Mesothelial cell of epicardium (in vitro differentiated cells): ENCODE measurements around the gene ZC3H7A. TPM values are rescaled to one million over a fixed set of nuclear protein-coding genes. Genes with fewer than 3 reads are reported as not detected.

Experiments used
- DNase-seq, 2 experiments: peaks; one replicate each; pipeline ENCODE4 v3.0.0; 2021; ENCODE audit warnings: low spot score in 2 of 2; ENCODE audit not compliant: unreplicated experiment in 2 of 2
- H3K27ac Mint-ChIP-seq: 2 replicates; pipeline ENCODE4 v1.8.0; 2021; ENCODE audit warnings: mixed read lengths
- H3K27me3 Mint-ChIP-seq: 2 replicates; pipeline ENCODE4 v1.8.0; 2021; ENCODE audit warnings: low read depth, mixed read lengths
- H3K36me3 Mint-ChIP-seq: 2 replicates; pipeline ENCODE4 v1.8.0; 2021; ENCODE audit warnings: mixed read lengths
- H3K4me1 Mint-ChIP-seq: 2 replicates; pipeline ENCODE4 v1.8.0; 2021; ENCODE audit warnings: mixed read lengths
- H3K4me3 Mint-ChIP-seq: 2 replicates; pipeline ENCODE4 v1.8.0; 2021; ENCODE audit warnings: mild to moderate bottlenecking, moderate library complexity, mixed read lengths
- H3K9me3 Mint-ChIP-seq: 2 replicates; pipeline ENCODE4 v1.8.0; 2021; ENCODE audit warnings: mixed read lengths
- total RNA-seq: library from RNA; stranded (reverse); gene quantifications from 3 replicates; pipeline ENCODE4 v1.2.1, GENCODE V29; 2021
- TF ChIP-seq, protein P1 (sequence below): fragments of 200-600 bp; sonication (generic); IDR thresholded peaks from one replicate; pipeline ENCODE4 v1.5.0; 2021; ENCODE audit warnings: antibody characterized with exemption; ENCODE audit not compliant: unreplicated experiment

Gene ZC3H7A
- total RNA-seq, 1 donor from 2014 or later, result 66.7 TPM

DNA sequence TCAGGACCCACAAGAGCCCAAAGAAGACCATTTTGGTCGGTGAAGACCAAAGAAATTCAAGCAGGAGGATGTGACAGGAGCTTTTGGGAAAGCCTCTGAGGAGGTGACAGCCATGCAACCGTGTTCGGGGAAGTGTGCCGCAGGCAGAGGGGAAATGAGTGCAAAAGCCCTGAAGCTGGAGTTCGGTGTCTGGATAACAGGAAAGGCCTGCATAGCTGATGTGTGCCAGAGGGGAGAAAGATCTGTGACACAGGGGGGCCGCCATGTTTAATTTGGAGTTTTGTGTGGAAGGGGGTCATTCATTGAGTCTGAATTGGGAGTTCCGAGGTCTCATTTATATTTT lies 870 bp upstream of the ZC3H7A start:
- no peaks in the 10 kb centered on the region for H3K27me3 Mint-ChIP-seq
- H3K36me3 Mint-ChIP-seq, result no peaks in the 10 kb centered on the region
- DNase-seq, result peak in 1 of 2 experiments; percentile 47
- peak overlapping the region; percentile 82 for H3K4me3 Mint-ChIP-seq
- no peaks in the 10 kb centered on the region for H3K9me3 Mint-ChIP-seq
- H3K4me1 Mint-ChIP-seq, result peaks cover 57% of the 10 kb centered on the region
- peak overlapping the region; percentile 95 for H3K27ac Mint-ChIP-seq
- TF ChIP-seq, protein P1, sequence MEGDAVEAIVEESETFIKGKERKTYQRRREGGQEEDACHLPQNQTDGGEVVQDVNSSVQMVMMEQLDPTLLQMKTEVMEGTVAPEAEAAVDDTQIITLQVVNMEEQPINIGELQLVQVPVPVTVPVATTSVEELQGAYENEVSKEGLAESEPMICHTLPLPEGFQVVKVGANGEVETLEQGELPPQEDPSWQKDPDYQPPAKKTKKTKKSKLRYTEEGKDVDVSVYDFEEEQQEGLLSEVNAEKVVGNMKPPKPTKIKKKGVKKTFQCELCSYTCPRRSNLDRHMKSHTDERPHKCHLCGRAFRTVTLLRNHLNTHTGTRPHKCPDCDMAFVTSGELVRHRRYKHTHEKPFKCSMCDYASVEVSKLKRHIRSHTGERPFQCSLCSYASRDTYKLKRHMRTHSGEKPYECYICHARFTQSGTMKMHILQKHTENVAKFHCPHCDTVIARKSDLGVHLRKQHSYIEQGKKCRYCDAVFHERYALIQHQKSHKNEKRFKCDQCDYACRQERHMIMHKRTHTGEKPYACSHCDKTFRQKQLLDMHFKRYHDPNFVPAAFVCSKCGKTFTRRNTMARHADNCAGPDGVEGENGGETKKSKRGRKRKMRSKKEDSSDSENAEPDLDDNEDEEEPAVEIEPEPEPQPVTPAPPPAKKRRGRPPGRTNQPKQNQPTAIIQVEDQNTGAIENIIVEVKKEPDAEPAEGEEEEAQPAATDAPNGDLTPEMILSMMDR, result no peak

DNA sequence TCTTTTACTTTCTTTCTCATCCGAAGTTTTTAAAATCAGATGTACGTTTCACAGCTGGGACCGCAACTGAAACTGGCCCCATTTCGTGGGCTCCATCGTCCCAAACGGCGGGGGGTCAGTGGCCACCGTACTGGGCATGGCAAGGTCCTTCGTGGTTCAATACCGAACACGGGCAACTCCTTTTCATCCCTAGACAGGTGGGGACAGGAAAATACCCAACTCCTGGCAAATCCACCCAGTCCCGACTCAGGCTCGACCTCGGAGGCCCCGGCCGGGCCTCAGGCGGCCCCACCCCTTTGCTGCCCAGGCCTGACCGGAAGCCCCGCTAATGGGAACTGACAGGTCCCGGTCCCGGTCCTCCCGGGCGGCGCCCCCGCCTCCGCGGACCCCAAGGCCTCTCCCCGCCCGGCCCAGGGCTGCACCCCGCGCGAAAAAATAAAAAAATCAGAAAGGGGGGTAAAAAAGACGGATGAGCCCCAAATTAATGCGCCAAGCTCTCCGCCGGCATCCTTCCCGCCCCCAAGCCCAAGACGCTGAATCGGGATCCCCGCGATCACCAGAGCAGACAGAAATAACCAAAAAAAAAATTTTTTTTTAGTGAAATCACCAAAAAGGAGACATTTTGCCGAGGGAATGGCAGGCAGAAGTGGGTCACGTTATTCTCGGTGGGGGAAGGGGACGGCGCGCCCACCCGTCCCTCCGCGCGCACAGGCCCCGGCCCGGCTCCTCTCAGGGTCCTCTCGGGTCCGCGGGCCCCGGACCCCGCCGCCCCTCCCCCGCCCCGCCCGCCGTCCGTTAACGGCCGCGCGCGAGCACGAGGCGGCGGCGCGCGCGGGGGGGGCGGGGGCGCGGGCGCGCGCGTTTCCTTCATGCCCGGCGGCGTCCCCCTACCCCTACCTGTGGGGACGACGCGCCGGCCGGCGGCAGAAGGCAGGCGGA lies 562 bp downstream of the ZC3H7A start:
- H3K4me1 Mint-ChIP-seq, result peaks cover 67% of the 10 kb centered on the region
- DNase-seq, result peak in 1 of 2 experiments; percentile 40

DNA sequence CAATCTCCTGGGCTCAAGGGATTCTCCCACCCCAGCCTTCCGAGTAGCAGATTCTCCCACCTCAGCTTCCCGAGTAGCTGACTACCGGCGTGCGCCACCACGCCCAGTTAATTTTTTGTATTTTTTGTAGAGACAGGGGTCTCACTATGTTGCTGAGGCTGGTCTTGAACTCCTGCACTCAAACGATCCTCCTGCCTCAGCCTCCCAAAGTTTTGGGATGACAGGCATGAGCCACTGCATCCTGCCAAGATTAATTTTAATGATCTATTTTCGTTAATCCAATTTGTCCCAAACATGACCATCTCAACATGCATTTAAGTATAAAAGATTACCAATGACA lies 1.2 kb downstream of the ZC3H7A start:
- H3K27ac Mint-ChIP-seq, result peak overlapping the region; percentile 93

More for the DNA sequence above, 562 bp downstream of the ZC3H7A start:
- TF ChIP-seq, protein P1, result no peak
- Mint-ChIP-seq H3K9me3 (no peaks in the 10 kb centered on the region), H3K27ac (peak overlapping the region; percentile 93), H3K4me3 (peak overlapping the region; percentile 86), H3K27me3 (no peaks in the 10 kb centered on the region), H3K36me3 (no peaks in the 10 kb centered on the region)

DNA sequence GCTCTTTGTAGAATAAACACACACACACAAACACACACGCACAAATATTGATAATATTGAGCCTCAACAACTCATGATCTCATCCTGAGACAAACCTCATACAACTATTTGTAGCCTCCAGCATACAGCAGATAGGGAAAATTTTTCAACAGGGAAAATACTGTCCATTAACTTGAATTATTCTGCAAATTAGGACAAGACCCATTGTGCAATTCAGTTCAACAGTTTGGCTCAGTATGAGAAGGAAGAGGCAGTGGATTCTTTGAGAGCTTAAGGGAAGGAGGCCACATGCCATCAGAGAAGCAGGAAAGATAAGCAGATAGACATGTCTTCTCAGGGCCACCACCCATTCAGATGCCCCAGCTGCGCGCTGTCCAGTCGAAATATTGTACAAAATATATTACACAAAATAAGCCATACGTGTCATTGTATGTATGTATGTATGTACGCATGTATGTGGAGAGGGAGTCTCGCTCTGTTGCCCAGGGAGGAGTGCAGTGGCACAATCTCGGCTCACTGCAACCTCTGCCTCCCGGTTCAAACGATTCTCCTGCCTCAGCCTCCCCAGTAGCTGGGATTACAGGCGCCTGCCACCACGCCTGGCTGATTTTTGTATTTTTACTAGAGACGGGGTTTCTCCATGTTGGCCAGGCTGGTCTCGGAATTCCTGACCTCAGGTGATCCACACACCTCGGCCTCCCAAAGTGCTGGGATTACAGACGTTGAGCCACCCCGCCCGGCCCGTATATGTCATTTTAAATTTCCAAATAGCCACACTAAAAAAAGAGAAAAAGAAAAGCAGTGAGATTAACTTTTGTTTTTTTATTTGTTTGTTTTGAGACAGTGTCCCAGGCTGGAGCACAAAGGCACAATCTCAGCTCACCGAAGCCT lies 1.8 kb downstream of the ZC3H7A start:
- DNase-seq, result no peak
- Mint-ChIP-seq H3K4me3 (peak overlapping the region; percentile 86), H3K27ac (peak overlapping the region; percentile 93), H3K4me1 (peaks cover 69% of the 10 kb centered on the region), H3K27me3 (no peaks in the 10 kb centered on the region), H3K9me3 (no peaks in the 10 kb centered on the region), H3K36me3 (peaks cover 1% of the 10 kb centered on the region)
- TF ChIP-seq, protein P1, result no peak

More for the DNA sequence above, 1.2 kb downstream of the ZC3H7A start:
- H3K27me3 Mint-ChIP-seq, result no peaks in the 10 kb centered on the region
- peak overlapping the region; percentile 86 for H3K4me3 Mint-ChIP-seq
- TF ChIP-seq, protein P1, result no peak
- H3K36me3 Mint-ChIP-seq, result no peaks in the 10 kb centered on the region
- no peak for DNase-seq
- H3K4me1 Mint-ChIP-seq, result peaks cover 71% of the 10 kb centered on the region
- H3K9me3 Mint-ChIP-seq, result no peaks in the 10 kb centered on the region

DNA sequence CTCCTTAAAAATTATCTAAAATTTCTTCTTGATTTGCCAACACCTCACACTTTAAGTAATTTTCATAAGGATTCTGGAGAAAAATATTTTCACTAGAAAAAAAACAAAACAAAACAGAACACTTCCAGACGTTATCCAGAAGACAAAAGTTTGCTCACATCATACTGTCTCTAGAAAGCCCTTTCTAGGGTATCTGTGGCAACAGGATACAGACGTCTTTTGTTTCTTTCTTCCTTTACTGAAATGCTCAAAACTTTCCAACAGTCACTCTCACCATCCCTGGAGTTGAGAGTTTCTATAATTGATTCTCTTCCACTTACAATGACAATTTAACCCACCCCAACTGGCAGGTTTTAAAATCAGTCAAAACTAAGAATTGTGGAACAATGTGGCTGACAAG lies 2.6 kb downstream of the ZC3H7A start:
- H3K27ac Mint-ChIP-seq, result peak overlapping the region; percentile 93
- H3K4me3 Mint-ChIP-seq, result peak overlapping the region; percentile 86
- TF ChIP-seq, protein P1, result no peak
- no peaks in the 10 kb centered on the region for H3K27me3 Mint-ChIP-seq
- H3K4me1 Mint-ChIP-seq, result peaks cover 62% of the 10 kb centered on the region
- no peak for DNase-seq
- no peaks in the 10 kb centered on the region for H3K9me3 Mint-ChIP-seq
- peaks cover 4% of the 10 kb centered on the region for H3K36me3 Mint-ChIP-seq
